Stimulated activated CD8-positive, alpha-beta memory T cell treated with anti-CD3 and anti-CD28 coated beads, Interleukin-12 subunit alpha, Interleukin-12 subunit beta, amount 100 ng/mL, for 24 hours (primary cell): ENCODE results near the gene PIH1D1.

Source experiments
- DNase-seq: peaks from one replicate; pipeline ENCODE4 v3.0.0-alpha.2; 2020; ENCODE audit errors: extremely low read depth

PIH1D1 gene

DNA sequence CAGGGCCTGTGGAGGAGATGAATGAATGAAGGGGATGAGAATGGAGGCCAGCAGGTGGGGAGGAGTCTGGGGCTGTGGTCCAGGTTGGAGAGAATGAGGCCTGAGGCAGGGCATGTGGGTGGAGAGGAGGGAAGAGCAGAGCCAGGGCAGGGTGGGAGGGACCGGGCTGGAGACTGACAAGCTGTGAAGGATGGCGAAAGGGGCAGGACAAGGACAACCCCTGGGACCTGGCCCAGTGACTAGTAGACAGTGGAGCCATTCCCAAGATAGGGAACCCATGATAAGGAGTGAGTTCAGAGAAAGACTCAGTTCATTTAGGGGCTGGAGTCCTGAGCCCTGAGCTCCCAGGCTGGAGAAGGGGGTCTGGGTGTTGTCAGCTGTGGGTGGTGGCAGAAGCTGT, 31.4 kb downstream of the PIH1D1 start:
- no peak for DNase-seq

DNA sequence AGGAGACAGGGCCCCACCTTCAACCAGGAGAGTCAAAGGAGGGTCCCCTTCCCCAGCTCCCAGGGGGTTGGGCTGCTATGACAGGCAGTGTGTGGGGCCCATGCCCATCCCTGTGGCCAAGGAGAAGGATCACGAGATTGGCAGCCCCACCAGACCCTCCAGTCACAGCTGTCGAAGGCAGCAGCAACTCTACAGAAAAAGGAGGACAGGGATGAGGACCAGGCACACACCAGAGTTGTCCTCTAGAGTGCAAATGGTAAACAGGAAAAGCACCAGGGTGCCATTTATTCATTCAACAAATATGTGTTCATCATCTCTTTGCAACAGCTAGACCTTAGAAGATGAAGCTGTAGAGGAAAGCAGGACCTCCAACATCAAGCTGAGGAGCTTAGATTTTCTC, 32.4 kb downstream of the PIH1D1 start:
- DNase-seq = no peak

DNA sequence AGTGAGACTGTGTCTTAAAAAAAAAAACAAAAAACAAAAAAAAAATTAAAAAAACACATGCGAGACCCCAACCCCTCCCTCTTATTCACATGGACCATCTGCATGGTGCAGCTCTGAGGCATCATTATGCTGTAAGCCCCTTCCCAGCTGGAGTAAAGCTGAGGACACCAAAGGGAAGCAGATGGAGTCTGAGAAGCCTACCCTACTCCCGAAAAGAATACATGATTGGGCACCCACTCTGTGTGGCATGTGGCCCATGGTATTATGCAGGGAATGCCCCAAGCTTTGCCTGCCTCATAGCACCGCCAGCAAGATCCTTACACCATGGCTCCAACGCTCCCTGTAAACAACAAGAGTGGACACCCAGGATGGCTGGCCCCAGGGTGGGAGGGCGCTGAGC, 33.1 kb downstream of the PIH1D1 start:
- no peak for DNase-seq

DNA sequence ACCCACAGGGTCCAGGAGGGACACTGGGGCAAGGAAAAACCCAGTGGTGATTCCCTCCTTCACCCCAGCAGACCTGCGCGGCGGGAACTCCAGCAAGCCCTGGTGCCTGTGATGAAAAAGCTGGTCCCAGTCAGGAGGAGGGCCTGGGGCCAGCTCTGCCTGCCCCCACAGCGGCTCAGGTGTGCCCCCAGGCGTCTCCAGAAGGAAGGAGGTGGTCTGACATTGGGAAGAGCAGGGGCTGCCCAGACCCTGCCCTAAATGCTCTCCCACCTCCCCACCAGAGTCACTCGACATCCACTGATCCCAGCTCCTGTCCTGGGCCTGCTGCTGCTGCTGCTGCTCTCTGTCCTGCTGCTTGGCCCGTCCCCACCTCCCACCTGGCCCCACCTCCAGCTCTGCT, 34.5 kb downstream of the PIH1D1 start:
- no peak for DNase-seq

DNA sequence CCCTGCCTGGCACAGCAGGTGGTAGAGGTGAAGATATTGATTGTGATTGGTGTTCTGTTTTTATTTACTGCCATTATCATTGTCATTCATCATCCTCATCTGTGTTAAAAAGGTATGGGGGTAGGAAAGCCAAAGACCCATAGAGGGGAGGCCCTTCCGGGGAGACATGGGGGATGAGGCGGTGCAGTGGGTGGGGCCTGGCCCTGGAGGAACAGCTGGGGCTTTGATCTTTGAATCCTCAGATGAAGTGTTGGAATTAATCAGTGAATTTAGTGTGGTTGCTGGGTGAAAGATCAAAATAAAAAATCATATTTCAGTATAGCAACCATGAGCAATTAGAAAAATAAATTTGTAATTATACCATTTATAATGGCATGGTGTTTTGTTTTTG, 35.8 kb downstream of the PIH1D1 start:
- no peak for DNase-seq

DNA sequence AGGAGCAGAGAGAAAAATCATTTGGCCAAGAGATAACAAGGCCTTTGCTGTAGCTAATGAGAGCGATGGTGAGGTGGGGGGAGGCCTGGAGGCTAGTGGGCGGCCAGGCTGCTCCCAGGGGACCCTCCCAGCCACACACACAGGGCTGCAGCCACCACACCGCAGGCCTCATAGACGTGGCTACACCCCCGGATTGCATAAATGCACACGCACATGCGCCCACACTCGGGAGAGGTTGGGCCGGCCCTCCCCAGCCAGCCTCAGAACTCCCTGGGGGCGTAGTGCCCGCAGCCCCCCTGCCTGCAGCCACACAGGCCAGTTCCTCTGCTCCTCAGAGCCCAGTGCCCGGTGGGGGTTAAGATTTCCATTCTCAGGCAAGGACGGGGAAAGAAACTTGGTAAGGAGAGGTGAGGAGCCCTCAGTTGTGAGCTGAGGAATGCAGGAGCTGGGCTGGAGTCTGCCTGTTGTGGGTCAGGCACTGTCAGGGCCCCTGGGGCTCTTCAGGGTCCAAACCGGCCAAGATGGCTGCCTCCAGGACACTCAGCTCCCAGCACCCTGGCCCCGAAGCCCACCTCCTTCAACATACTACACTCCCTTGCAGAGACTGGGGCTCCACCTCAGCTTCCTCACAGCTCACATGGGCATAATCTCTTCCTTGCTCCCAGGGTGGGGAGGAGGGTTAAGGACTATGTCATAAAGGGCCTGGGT, 36.4 kb downstream of the PIH1D1 start:
- DNase-seq = no peak

DNA sequence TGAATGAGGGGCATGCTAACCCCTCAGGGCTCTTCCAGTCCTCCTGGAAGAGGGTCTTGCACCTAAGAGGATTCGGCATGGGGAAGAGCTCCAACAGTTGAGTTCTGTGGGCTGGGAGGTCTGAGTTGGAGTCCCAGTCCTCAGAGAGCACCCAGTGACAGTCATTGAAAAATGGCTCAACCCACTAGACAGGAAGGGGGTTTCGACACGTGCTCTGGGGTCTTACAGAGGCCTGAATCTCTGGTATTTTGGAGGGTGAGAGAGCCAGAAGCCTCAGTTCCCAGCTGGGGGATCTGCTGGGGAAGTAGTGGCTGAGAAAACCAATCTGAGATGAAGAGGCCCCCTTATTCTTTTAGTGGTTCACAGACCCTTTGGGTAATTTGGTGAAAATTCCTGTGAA, 37.4 kb downstream of the PIH1D1 start:
- no peak for DNase-seq

DNA sequence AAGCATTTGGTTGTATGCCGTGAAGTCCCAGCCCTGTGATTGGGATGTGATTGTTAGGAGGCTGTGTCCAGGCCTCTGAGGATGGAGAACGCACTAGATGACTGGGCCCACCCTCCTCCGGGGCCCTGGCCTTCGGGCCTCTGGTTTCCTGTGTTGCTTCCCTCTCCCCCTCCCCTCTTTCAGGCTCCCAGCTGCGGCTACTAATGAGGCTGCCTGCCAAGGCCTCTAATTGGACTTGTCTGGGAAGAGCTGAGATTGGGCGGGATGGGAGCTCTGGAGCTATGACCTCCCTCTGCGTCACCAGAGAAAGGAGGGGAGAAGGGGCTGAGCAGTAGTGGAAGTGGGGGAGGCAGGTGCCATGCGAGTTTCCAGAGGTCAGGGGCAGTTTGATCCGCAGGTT, 38.3 kb downstream of the PIH1D1 start:
- no peak for DNase-seq

DNA sequence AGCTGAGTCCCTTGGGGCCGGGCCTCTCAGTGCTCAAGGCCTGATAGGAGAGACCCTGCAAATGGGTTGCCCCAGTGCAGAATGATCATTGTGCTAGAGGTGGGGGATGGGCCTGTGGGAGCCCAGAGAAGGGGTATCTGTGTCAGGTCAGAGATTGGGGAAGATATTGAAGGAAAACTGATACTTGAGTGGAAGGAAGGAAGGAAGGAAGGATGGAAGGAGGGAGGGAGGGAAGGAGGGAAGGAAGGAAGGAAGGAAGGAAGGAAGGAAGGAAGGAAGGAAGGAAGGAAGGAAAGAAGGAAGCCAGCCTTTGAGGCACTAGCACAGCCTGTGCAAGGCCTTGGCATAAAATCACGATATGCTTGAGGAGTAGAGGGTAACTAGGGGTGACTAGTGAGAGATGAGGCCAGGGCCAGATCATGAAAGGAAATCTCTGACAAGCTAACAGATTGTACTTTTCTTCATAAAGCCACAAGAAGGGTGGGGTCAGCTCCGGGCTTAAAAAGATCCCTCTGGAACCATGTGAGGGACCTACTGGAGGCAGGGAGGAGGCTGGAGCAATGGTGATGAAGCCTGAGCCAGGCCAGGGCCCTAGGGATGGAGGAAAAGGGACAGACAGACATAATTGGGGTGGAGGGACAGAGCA, 39.8 kb downstream of the PIH1D1 start:
- DNase-seq = no peak

DNA sequence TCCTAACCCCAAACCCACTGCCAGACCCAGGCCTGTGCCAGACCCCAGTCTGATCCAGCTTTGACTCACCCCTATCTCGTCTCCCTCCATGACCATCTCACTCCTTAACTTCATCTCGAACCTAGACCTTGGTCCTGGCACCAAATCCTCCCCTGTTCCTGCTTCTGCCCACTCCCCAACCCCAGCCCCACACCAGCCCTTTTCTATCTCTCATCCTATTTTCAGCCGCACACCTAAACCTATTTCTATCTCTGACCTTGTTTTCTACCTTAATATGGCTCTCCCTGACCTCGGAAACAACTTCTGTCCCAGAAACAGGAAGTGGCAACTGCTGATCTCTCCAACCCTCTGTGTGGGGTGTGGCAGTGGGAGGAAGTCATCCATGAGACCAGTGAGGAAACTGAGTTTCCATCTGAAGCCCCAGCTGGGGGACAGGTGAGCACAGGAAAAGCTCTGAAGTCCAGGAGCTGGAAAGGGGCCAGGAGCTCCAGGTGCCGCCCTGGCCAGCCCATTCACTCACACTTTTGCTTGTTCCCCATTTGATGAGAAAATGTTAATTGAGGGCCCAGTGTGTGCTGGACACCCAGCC, 42.1 kb downstream of the PIH1D1 start:
- DNase-seq = no peak

DNA sequence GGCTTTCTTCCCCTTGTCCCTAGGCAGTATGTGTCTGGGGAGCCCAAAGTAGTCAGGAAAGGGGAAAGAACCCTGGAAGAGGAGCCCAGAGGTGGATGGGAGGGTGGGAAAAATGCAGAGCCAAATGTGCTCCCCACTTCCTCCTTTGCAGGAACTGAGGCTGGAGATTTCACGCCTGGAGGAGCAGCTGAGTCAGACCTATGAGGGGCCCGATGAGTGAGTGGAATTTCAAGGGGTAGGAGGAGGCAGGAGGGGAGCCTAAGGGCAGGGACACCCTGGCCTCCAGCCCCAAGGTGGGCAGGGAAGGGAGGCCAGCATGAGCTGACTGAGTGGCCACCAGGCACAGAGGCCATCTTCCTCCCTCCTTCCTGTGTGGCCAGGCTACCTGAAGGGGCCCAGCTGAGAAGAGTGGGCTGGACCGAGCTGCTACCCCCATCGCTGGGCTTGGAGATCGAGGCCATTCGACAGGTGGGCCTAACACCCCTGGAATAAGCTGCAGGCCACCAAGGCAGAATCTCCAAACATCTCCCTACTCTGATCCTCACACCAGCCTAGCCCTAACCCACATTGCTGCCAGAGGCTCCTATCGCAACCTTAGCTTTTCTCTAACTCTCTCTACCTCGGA, 42.7 kb downstream of the PIH1D1 start:
- DNase-seq = no peak

DNA sequence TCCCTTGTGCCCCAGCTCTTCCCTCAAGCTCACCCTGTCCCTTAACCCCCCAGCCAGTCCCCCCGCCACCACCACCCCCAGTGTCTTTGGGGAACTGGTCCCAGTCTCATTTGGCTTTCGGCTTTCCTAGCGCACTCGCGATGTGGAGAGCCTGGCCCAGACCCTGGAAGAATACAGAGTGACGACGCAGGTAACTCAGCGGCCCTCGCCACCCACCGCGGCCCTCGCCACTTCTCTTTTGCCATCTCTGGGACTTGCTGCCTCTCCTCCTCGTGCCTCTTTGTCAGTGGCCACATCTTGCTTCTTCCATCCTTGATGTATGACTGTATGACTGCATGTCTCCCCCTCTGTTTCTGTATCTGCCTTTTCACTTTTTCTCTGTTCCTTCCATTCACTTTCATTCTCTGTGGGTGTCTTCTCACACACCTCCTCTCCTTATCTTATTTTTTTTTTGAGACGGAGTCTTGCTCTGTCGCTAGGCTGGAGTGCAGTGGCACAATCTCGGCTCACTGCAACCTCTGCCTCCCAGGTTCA, 44.1 kb downstream of the PIH1D1 start:
- DNase-seq = no peak

DNA sequence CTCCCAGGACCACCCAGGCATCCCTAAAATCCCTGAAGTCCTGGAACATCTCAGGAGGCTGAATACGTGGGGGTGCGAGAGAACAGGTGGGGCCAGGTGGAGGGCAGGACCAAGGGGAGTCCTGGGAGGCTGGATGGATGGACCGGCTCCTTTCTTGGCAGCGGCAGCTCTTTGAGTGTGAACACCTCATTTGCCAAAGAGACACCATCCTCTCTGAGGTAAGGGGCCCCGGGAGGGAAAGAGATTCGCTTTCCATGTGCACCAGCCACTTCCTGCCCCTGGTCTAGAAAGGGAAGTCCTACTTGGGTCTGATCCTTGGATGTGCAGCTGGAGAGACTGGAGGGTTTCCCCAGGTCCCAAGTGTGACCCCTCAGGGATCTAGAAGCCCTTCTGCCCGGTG, 44.5 kb downstream of the PIH1D1 start:
- DNase-seq = no peak

DNA sequence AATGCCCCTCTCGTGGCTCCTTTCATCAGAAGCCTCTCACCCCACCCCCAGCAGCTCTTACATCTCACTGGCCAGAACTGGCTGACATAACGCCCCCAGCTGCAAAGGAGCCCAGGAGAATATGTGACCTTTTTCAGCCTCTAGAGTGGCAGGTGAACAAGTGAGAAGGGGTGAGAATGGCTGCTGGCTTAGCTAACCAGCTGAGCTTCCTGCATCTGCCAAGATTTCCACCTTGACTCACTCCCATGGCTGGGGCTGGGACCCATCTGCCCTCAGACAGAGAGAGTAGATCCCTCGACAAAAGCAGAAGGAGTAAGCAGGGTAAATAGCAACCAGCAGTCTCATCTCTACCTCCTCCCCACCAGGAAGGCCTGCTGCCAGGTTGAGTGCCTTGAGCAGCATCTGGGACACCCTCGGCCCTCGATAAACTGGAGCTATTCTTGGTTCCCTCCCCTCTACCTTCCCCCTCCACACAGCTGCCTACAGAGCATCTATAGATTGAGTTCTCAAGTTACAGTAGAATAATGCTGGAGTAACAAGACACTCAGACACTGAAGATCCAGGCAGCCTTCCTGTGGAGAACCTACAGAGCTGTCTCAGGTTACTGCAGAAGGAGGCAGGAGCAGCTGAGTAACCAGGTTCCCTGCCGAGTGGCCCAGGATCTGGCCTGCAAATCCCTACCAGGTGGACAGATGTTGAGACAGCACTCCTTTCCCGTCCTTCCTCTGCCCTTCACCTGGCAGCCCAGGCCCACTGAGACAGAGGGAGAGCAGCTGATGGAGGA, 48.0 kb downstream of the PIH1D1 start:
- no peak for DNase-seq

DNA sequence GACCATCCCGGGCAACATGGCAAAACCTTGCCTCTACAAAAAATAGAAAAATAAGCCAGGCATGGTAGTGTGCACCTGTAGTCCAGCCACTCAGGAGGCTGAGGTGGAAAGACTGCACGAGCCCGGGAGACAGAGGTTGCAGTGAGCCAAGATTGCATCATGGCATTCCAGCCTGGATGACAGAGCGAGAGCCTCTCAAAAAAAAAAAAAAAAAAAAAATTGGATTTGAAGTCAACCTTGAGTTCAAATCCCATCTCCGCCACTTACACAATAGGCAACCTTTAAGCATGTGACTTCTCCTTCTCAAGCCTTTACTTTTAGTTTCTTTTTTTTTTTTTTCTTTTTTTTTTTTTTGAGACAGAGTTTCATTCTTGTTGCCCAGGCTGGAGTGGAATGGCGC, 51.6 kb downstream of the PIH1D1 start:
- no peak for DNase-seq

DNA sequence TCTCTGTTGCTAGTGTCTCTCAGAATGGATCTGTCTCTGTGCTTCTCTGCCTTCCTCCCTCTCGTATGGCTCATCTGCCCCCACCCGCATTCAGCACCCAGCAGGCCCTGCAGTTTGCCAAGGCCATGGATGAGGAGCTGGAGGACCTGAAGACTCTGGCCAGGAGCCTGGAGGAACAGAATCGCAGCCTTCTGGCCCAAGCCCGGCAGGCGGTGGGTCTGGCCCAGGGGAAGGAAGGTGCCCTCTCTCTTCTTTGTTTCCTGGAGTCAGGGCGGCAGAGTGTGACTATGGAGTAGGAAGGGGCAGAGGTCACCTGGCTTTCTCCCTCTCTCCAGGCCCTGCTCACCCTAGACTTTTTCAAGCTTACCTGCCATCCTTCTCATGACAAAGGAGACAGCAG, 52.7 kb downstream of the PIH1D1 start:
- DNase-seq = no peak

DNA sequence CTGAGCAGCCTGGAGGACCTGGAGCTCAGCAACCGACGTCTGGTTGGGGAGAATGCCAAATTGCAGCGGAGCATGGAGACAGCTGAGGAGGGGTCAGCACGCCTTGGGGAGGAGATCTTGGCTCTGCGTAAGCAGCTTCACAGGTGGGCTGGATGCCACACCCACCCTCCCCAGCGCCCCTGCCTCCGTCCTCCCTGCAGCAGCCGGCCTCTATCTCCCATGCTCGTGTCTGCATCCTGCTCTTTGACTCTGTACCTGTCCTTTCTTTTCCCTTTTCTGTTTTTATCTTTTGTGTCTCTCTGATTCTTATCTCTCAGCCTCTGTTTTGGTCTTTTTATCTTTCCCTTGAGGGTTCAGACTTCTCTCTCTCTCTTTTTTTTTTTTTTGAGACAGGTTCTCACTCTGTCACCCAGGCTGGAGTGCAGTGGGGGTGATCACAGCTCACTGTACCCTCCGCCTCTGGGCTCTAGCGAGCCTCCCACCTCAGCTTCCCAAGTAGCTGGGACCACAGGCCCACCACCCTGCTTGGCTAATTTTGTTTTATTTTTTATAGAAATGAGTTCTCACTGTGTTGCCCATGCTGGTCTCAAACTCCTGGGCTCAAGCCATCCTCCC, 53.5 kb downstream of the PIH1D1 start:
- DNase-seq = no peak

DNA sequence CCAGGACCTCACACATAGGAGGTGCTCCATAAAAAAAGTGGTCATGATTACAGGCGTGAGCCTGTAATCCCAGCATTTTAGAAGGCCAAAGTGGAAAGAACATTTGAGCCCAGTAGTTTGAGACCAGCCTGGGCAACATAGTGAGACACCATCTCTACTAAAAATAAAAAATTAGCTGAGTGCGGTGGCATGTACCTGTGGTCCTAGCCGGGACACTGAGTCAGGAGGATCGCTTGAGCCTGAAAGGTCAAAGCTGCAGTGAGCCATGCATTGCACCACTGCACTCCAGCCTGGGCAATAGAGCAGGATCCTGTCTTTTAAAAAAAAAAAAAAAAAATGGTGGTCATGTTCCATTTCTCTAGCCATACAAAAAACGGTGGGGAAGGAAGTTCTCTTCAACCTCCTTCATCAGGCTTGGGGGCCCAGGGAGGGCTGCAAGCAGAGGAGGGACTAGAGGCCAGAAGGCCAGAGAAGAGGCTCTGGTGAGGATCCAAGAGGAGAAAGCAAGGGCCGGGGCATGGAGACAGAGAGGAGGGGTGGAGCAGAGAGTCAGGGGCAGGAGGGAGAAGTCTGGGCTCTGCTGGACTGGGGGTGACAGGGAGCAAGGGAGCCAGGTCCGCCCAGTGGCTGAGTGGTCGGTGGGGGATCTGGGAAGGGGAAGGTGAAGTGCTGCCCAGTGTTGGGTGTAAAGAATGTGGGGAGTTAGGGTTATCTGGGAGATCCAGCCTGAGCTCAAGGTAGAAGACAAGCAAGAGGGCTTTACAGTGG, 54.7 kb downstream of the PIH1D1 start:
- no peak for DNase-seq
